SK-N-MC (cell line): ENCODE data around the gene SLC5A11.

Experiments
- EZH2 ChIP-seq: fragments of 200-600 bp; sonication (generic); IDR thresholded peaks from one replicate; pipeline ENCODE4 v1.6.1; 2017; ENCODE audit warnings: antibody characterized with exemption
- FOXP2 ChIP-seq: optimal IDR thresholded peaks from 2 replicates; pipeline ENCODE3; 2011; ENCODE audit warnings: mild to moderate bottlenecking, moderate library complexity; ENCODE audit not compliant: insufficient read depth; ENCODE audit errors: extremely low read length, control extremely low read depth
- POLR2AphosphoS5 ChIP-seq: IDR thresholded peaks from 2 replicates; pipeline ENCODE4 v1.6.1; 2012; ENCODE audit warnings: mild to moderate bottlenecking, low read depth, low read length, borderline replicate concordance

- TF ChIP-seq EZH2, result no peak
- TF ChIP-seq POLR2AphosphoS5, result no peak
- no peak for TF ChIP-seq FOXP2
Observed at GRCh38 chr16:24837969-24838368, 7.8 kb upstream of the SLC5A11 start.
